Ectodermal cell (in vitro differentiated cells): ENCODE results near the gene GSS.

Source experiments
- H3K27ac ChIP-seq: 2 replicates; pipeline ENCODE4 v1.7.0; 2013; ENCODE audit warnings: mild to moderate bottlenecking, low read depth, low read length; ENCODE audit not compliant: insufficient read depth, poor library complexity, severe bottlenecking
- H3K27me3 ChIP-seq: 2 replicates; pipeline ENCODE4 v1.7.0; 2013; ENCODE audit warnings: mild to moderate bottlenecking, low read length; ENCODE audit not compliant: insufficient read depth, control insufficient read depth, poor library complexity, severe bottlenecking
- H3K36me3 ChIP-seq: one replicate; pipeline ENCODE4 v1.7.0; 2013; ENCODE audit warnings: low read length; ENCODE audit not compliant: control insufficient read depth, insufficient read depth
- H3K4me1 ChIP-seq: one replicate; pipeline ENCODE4 v1.7.0; 2013; ENCODE audit warnings: low read length; ENCODE audit not compliant: control insufficient read depth, insufficient read depth
- H3K4me3 ChIP-seq: 2 replicates; pipeline ENCODE4 v1.7.0; 2013; ENCODE audit warnings: low read depth, low read length, control low read depth; ENCODE audit not compliant: insufficient read depth
- H3K9me3 ChIP-seq: 2 replicates; pipeline ENCODE4 v1.7.0; 2013; ENCODE audit warnings: mild to moderate bottlenecking, low read length, moderate library complexity; ENCODE audit not compliant: control insufficient read depth
- WGBS, 2 experiments: methylation state at CpG; one replicate each; pipeline ENCODE4 v1.1.7; 2013; ENCODE audit warnings: missing lambda C conversion rate in 2 of 2; 5-methylcytosine and 5-hydroxymethylcytosine counted together

Gene GSS

GRCh38 chr20:34992751-34993417 is 37.3 kb upstream of the GSS start:
- Histone ChIP-seq H3K4me3 (no peak overlapping the region), H3K4me1 (no peaks in the 10 kb centered on the region)
- 94 to 95% methylated on average over 20 of the region's 20 CpGs for WGBS, 2 experiments

DNA sequence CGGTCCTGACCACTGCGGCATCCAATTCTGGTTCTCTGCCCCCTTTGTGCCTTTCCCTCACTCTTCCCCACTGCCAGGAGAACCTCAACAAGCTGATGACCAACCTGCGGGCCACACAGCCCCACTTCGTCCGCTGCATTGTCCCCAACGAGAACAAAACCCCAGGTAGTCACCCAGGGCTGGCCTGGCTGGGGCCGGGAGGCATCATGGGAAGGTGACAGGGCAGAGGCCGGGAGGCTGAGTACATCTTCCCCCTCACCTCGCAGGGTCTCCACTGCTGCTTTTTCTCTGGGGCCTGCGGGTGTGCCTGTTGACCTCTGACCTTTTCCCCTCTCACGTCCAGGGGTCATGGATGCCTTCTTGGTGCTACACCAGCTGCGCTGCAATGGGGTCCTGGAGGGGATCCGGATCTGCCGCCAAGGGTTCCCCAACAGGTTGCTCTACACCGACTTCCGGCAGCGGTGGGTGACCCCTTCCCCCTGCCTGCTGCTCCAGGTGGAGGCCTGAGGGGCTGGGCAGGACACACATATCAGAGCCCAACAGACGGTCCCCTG is 35.1 kb upstream of the GSS start:
- Histone ChIP-seq H3K4me3 (no peak overlapping the region), H3K36me3 (peaks cover 5% of the 10 kb centered on the region), H3K4me1 (peaks cover 3% of the 10 kb centered on the region), H3K27me3 (no peaks in the 10 kb centered on the region), H3K9me3 (no peaks in the 10 kb centered on the region), H3K27ac (no peak overlapping the region)
- WGBS, 2 experiments, result 91 to 93% methylated on average over 18 of the region's 18 CpGs

More at GRCh38 chr20:34992751-34993417, 37.3 kb upstream of the GSS start:
- no peaks in the 10 kb centered on the region for H3K9me3 ChIP-seq
- no peaks in the 10 kb centered on the region for H3K27me3 ChIP-seq
- H3K27ac ChIP-seq, result no peak overlapping the region
- peaks cover 5% of the 10 kb centered on the region for H3K36me3 ChIP-seq

DNA sequence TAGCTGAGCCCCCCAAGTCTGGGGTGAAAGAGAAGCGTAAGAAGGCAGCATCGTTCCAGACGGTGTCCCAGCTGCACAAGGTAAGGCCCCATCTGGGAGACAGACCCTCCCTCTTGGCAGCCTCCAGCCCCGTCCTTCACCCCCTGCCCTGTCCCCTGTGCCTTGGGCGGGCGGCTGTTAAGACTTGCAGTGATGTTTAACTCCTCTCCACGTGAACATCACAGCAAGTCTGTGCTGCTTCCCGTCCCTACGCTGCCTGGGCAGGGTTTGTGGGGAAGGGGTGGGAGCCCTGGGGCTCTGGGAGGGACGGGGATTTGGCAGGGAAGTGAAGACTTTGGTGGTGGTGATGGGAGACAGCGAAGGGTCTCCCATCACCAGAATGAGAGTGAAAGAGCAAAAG is 34.6 kb upstream of the GSS start:
- Histone ChIP-seq H3K4me3 (no peak overlapping the region), H3K4me1 (peaks cover 3% of the 10 kb centered on the region), H3K36me3 (peaks cover 5% of the 10 kb centered on the region), H3K27me3 (no peaks in the 10 kb centered on the region), H3K27ac (no peak overlapping the region), H3K9me3 (no peaks in the 10 kb centered on the region)
- WGBS, 2 experiments, result 91 to 92% methylated on average over 11 of the region's 11 CpGs

DNA sequence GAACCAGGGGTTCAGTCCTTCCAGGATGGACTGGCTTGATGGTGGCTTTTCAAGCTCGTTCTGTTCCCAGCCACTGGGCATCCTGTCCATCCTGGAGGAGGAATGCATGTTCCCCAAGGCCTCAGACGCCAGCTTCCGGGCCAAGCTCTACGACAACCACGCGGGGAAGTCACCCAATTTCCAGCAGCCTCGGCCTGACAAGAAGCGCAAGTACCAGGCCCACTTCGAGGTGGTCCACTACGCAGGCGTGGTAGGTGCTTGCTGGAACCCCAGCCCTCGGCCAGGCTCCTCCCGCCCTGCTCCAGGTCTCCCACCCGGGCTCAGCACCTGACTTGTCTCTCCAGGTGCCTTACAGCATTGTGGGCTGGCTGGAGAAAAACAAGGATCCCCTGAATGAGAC is 34.1 kb upstream of the GSS start:
- Histone ChIP-seq H3K27ac (no peak overlapping the region), H3K36me3 (peaks cover 5% of the 10 kb centered on the region), H3K9me3 (no peaks in the 10 kb centered on the region), H3K4me3 (no peak overlapping the region), H3K4me1 (peaks cover 9% of the 10 kb centered on the region), H3K27me3 (no peaks in the 10 kb centered on the region)
- 95 to 96% methylated on average over 14 of the region's 14 CpGs for WGBS, 2 experiments

- no peaks in the 10 kb centered on the region for H3K9me3 ChIP-seq
- H3K27ac ChIP-seq, result no peak overlapping the region
- no peak overlapping the region for H3K4me3 ChIP-seq
- H3K36me3 ChIP-seq, result peaks cover 5% of the 10 kb centered on the region
- H3K27me3 ChIP-seq, result peaks cover 1% of the 10 kb centered on the region
- WGBS, 2 experiments, result 95% methylated on average over 4 of the region's 4 CpGs
- peaks cover 14% of the 10 kb centered on the region for H3K4me1 ChIP-seq
Observed at GRCh38 chr20:34989118-34989517, 33.5 kb upstream of the GSS start.

GRCh38 chr20:34988191-34988540 is 32.6 kb upstream of the GSS start:
- Histone ChIP-seq H3K36me3 (no peaks in the 10 kb centered on the region), H3K9me3 (no peaks in the 10 kb centered on the region), H3K4me3 (no peak overlapping the region), H3K4me1 (peaks cover 22% of the 10 kb centered on the region), H3K27me3 (peaks cover 7% of the 10 kb centered on the region), H3K27ac (no peak overlapping the region)
- WGBS, 2 experiments, result 96% methylated on average over 12 of the region's 12 CpGs

GRCh38 chr20:34987288-34988190 is 31.9 kb upstream of the GSS start:
- H3K27me3 ChIP-seq, result peaks cover 7% of the 10 kb centered on the region
- H3K4me3 ChIP-seq, result no peak overlapping the region
- WGBS, 2 experiments, result 87 to 88% methylated on average over 15 of the region's 15 CpGs
- H3K36me3 ChIP-seq, result no peaks in the 10 kb centered on the region
- no peaks in the 10 kb centered on the region for H3K9me3 ChIP-seq
- H3K4me1 ChIP-seq, result peaks cover 26% of the 10 kb centered on the region
- no peak overlapping the region for H3K27ac ChIP-seq

DNA sequence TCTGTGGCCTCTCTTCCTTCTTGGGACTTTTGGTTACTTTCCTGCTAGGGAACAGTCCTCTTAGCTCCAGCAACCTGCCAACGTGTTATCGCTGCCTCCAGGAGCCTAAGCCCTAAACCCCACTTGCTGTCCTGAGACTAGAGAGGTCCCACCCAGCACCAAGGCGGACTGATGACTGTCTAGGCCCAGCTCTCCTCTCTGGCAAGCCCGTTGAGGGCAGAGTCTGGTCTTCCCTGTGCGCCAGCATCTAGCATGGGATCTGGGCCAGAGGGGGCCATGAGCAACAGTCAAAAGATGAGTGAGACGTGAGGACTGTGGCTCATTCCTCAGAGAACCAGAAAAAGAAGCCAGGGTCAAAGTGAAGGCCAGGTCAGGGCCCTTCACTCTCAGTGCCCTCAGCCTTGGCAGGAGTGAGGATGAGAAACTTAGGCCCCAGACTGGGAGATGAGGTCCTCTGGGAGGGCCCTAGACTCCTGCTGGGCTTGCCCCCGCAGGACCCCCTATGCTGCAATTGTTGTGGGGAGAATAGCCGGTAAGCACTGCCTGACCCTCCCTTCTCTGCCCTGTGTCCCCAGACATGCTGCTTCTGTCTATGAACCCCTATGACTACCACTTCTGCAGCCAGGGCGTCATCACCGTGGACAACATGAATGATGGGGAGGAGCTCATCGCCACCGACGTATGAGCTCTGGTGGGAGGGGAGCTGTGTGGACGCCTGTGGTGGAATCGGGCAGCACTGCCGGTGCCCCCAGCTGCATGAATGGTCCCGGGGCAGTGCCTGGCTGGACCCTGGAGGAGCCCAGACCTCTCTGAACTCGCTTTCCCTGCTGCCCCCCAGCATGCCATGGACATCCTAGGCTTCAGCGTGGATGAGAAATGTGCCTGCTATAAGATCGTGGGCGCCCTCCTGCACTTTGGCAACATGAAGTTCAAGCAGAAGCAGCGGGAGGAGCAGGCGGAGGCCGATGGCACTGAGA is 31.0 kb upstream of the GSS start:
- H3K27me3 ChIP-seq, result peaks cover 7% of the 10 kb centered on the region
- H3K9me3 ChIP-seq, result no peaks in the 10 kb centered on the region
- H3K36me3 ChIP-seq, result no peaks in the 10 kb centered on the region
- H3K4me1 ChIP-seq, result peaks cover 26% of the 10 kb centered on the region
- H3K4me3 ChIP-seq, result no peak overlapping the region
- H3K27ac ChIP-seq, result no peak overlapping the region
- whole genome bisulfite sequencing, 2 experiments, result 90 to 91% methylated on average over 24 of the region's 24 CpGs

- Histone ChIP-seq H3K4me1 (peaks cover 26% of the 10 kb centered on the region), H3K4me3 (no peak overlapping the region), H3K36me3 (no peaks in the 10 kb centered on the region), H3K27ac (no peak overlapping the region), H3K27me3 (peaks cover 7% of the 10 kb centered on the region), H3K9me3 (no peaks in the 10 kb centered on the region)
- WGBS, 2 experiments, result 86 to 87% methylated on average over 25 of the region's 25 CpGs
Observed at GRCh38 chr20:34985461-34986310, 30.1 kb upstream of the GSS start.
